ENCODE data around the gene RASA2. TPM values are rescaled to one million over a fixed set of nuclear protein-coding genes. Genes with fewer than 3 reads are reported as not detected.
A peak's percentile ranks its signal among the peaks of the same experiment; 100 is the strongest.

The RASA2 gene
- total and polyA plus RNA-seq, 9 of the 15 experiments (the other 6 are each of a cell fraction or from before 2014, with no cell fraction given), result 2.0 to 12.8 (median 9.5) TPM

DNA sequence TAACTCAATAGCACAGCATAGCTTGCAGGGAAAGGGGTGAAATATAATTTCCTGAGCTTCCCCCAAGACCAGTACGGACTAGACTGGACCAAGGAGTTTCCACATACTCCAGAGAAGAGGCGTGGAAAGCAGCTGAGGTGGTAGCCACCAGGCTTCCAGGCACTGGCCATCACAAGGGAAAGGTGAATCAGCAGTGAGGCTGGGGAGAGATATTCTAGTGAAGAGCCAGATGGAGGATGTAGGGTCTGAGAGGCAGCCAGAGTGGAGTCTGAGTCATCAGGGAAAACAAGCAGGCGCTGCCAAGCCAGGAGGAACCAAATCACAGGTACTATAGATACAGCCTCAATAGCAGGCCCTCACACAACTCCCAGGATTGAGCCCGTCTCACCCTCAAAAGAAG lies 9.6 kb upstream of the RASA2 start:
- in situ Hi-C loops (cut with MboI), result loop anchor here (10.0 kb wide), 1 partner anchor 168 kb away; no protein-coding TSS in a partner anchor
- H4K20me1 ChIP-seq (replicated peaks; ENCODE audit: control insufficient read depth, insufficient read depth, low read length), result no peaks in the 10 kb centered on the region
- no peaks in the 10 kb centered on the region for H3K9me1 ChIP-seq (ENCODE audit: control insufficient read depth, insufficient read depth, low read length)
- H3K4me2 ChIP-seq (ENCODE audit: insufficient read depth, low read length), result peak overlapping the region; percentile 52; the same call in 1 of the 2 replicates
- POLR2A ChIA-PET, result interaction anchor here (0.8 to 1.3 kb wide), 2 partner anchors 10 kb away, joined by 4 to 5 read pairs; no protein-coding TSS in a partner anchor
- no peak overlapping the region for H3K9ac ChIP-seq (ENCODE audit: insufficient read depth in 1 of 2, low read depth in 2 of 2, low read length in 2 of 2)
- H3K79me2 ChIP-seq (ENCODE audit: control insufficient read depth, insufficient read depth, low read length), result no peaks in the 10 kb centered on the region
- no TSS peak for BruUV-seq (replicated peaks)
- 6% methylated on average over 4 of the region's 4 CpGs for WGBS (ENCODE audit: insufficient coverage, low coverage, missing lambda C conversion rate)
- H3K9me3 ChIP-seq (replicated peaks; ENCODE audit: control insufficient read depth, insufficient read depth, low read depth, low read length), result no peaks in the 10 kb centered on the region
- H3K27me3 ChIP-seq (ENCODE audit: control insufficient read depth in 2 of 2, insufficient read depth in 2 of 2, low read length in 2 of 2), result no peaks in the 10 kb centered on the region
- H2AFZ ChIP-seq (ENCODE audit: low read depth, low read length), result peak overlapping the region; percentile 66
- DNase-seq (ENCODE audit: extremely low read depth in 1 of 4, low spot score in 3 of 4), result peak in 2 of 4 experiments; percentile 56 to 66
- intact Hi-C loops (cut with micrococcal nuclease), result no loop called here
- peak; percentile 46 for FAIRE-seq
- H3K36me3 ChIP-seq (ENCODE audit: control insufficient read depth, insufficient read depth, low read length), result no peaks in the 10 kb centered on the region
- CTCF ChIA-PET (ENCODE audit: low intra/inter-chr PET ratio), result no interaction called here
- no peak overlapping the region for H3K4me3 ChIP-seq
- ATAC-seq, result peak; percentile 80
- H3K27ac ChIP-seq (ENCODE audit: extremely low read depth, low read depth, low read length), result no peak overlapping the region
- H3K4me1 ChIP-seq (replicated peaks in 1 of 2; ENCODE audit: control insufficient read depth in 2 of 2, insufficient read depth in 2 of 2, low read length in 2 of 2), result peaks cover 3 to 9% of the 10 kb centered on the region in 2 experiments; a peak in 2 of 5 replicates
- TF ChIP-seq JUND (IDR thresholded peaks at IDR 0.05; ENCODE audit: borderline replicate concordance, low read depth, low read length), result peak; percentile 85
- TF ChIP-seq JUND (tag; IDR thresholded peaks at IDR 0.05; ENCODE audit: borderline replicate concordance, low read depth, low read length), result peak; percentile 83; the same call in 1 of the 3 replicates
- no peak for TF ChIP-seq TAF9B (IDR thresholded peaks at IDR 0.05; ENCODE audit: partially characterized antibody)
- no peak for TF ChIP-seq CSDE1 (IDR thresholded peaks at IDR 0.05)
- 0 out of 2 replicates have a peak, but pooled peaks have one; percentile 5 for TF ChIP-seq C11orf30 (IDR thresholded peaks at IDR 0.05; ENCODE audit: low read depth)
- TF ChIP-seq, protein P1, sequence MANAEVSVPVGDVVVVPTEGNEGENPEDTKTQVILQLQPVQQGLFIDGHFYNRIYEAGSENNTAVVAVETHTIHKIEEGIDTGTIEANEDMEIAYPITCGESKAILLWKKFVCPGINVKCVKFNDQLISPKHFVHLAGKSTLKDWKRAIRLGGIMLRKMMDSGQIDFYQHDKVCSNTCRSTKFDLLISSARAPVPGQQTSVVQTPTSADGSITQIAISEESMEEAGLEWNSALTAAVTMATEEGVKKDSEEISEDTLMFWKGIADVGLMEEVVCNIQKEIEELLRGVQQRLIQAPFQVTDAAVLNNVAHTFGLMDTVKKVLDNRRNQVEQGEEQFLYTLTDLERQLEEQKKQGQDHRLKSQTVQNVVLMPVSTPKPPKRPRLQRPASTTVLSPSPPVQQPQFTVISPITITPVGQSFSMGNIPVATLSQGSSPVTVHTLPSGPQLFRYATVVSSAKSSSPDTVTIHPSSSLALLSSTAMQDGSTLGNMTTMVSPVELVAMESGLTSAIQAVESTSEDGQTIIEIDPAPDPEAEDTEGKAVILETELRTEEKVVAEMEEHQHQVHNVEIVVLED (CRISPR knock-in tag; IDR thresholded peaks at IDR 0.05), result no peak
- TF ChIP-seq ZNF408 (CRISPR knock-in tag; IDR thresholded peaks at IDR 0.05; ENCODE audit: low read depth), result no peak
- TF ChIP-seq NFE2 (IDR thresholded peaks at IDR 0.05; ENCODE audit: low read depth), result peak; percentile 43; the same call in 1 of the 2 replicates
- 0 out of 2 replicates have a peak, but pooled peaks have one; percentile 32 for TF ChIP-seq ZEB2 (IDR thresholded peaks at IDR 0.05)
- TF ChIP-seq, protein P2, sequence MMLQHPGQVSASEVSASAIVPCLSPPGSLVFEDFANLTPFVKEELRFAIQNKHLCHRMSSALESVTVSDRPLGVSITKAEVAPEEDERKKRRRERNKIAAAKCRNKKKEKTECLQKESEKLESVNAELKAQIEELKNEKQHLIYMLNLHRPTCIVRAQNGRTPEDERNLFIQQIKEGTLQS (IDR thresholded peaks at IDR 0.05), result peak; percentile 69
- TF ChIP-seq, protein P2 (CRISPR knock-in tag; conservative IDR thresholded peaks at IDR 0.05), result no peak
- TF ChIP-seq ZFP1 (CRISPR knock-in tag; IDR thresholded peaks at IDR 0.05), result no peak
- TF ChIP-seq, protein P3, sequence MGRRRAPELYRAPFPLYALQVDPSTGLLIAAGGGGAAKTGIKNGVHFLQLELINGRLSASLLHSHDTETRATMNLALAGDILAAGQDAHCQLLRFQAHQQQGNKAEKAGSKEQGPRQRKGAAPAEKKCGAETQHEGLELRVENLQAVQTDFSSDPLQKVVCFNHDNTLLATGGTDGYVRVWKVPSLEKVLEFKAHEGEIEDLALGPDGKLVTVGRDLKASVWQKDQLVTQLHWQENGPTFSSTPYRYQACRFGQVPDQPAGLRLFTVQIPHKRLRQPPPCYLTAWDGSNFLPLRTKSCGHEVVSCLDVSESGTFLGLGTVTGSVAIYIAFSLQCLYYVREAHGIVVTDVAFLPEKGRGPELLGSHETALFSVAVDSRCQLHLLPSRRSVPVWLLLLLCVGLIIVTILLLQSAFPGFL (CRISPR knock-in tag; IDR thresholded peaks at IDR 0.05), result no peak
- TF ChIP-seq ZNF184 (CRISPR knock-in tag; IDR thresholded peaks at IDR 0.05), result no peak

Data from K562 (cell line).